Upper lobe of right lung (tissue), 1 donor: ENCODE results near the gene EYA3. TPM values are rescaled to one million over a fixed set of nuclear protein-coding genes. Genes with fewer than 3 reads are reported as not detected.

Experiments
- ATAC-seq: fragments of 200-7000 bp; cut with Tn5 transposase; one replicate; pipeline ENCODE4 v1.9.1; 2020; ENCODE audit warnings: mild to moderate bottlenecking, moderate library complexity
- DNase-seq: peaks from one replicate; pipeline ENCODE4 v3.0.0-alpha.2; 2020
- H3K27ac ChIP-seq: fragments of 200-600 bp; one replicate; pipeline ENCODE4 v1.8.0; 2022
- H3K27me3 ChIP-seq: fragments of 200-600 bp; one replicate; pipeline ENCODE4 v1.8.0; 2022; ENCODE audit warnings: mild to moderate bottlenecking
- H3K36me3 ChIP-seq: fragments of 200-600 bp; one replicate; pipeline ENCODE4 v1.8.0; 2022
- H3K4me1 ChIP-seq: fragments of 200-600 bp; one replicate; pipeline ENCODE4 v1.8.0; 2022
- H3K4me3 ChIP-seq: fragments of 200-600 bp; one replicate; pipeline ENCODE4 v1.8.0; 2022; ENCODE audit warnings: mild to moderate bottlenecking
- H3K9me3 ChIP-seq: fragments of 200-600 bp; one replicate; pipeline ENCODE4 v1.8.0; 2022
- CTCF ChIP-seq: fragments of 200-600 bp; IDR thresholded peaks from one replicate; pipeline ENCODE4 v1.8.0; 2022; ENCODE audit warnings: antibody characterized with exemption
- intact Hi-C: fragments of 100-400 bp; cut with DNase I; formaldehyde crosslinking; loops from one replicate; pipeline ENCODE4 v1.11.0; 2022
- total RNA-seq: library from RNA; stranded (reverse); fragmentation: NEBNext Ultra II Directional; extraction: Animal tissue kit (Norgen Biotek cat#: 25700); gene quantifications from one replicate; pipeline ENCODE4 v1.2.1, GENCODE V29; 2021
- donor health status: DM: no; HTN: yes; CAD: no; lungs with severe emphysema.

Gene EYA3
- total RNA-seq, 1 donor from 2014 or later, result 21.0 TPM

- Histone ChIP-seq H3K4me3 (no peak overlapping the region), H3K9me3 (no peaks in the 10 kb centered on the region), H3K27ac (no peak overlapping the region), H3K27me3 (no peaks in the 10 kb centered on the region), H3K36me3 (no peaks in the 10 kb centered on the region), H3K4me1 (peaks cover 24% of the 10 kb centered on the region)
- intact Hi-C loops, result no loop called here
- ATAC-seq (no peak), DNase-seq (no peak)
- no peak for TF ChIP-seq CTCF
Measured at GRCh38 chr1:27957655-27958054, 130.8 kb downstream of the EYA3 start.

- no peak for ATAC-seq
- no peaks in the 10 kb centered on the region for H3K36me3 ChIP-seq
- H3K27me3 ChIP-seq, result no peaks in the 10 kb centered on the region
- DNase-seq, result no peak
- H3K4me3 ChIP-seq, result no peak overlapping the region
- TF ChIP-seq CTCF, result no peak
- intact Hi-C loops, result no loop called here
- H3K4me1 ChIP-seq, result peaks cover 24% of the 10 kb centered on the region
- H3K9me3 ChIP-seq, result no peaks in the 10 kb centered on the region
- no peak overlapping the region for H3K27ac ChIP-seq
Measured at GRCh38 chr1:27956761-27957160, 131.6 kb downstream of the EYA3 start.

GRCh38 chr1:27955076-27955475, 133.3 kb downstream of the EYA3 start:
- peaks cover 8% of the 10 kb centered on the region for H3K4me1 ChIP-seq
- no peaks in the 10 kb centered on the region for H3K36me3 ChIP-seq
- ATAC-seq (no peak), DNase-seq (no peak)
- no peaks in the 10 kb centered on the region for H3K9me3 ChIP-seq
- H3K27ac ChIP-seq, result no peak overlapping the region
- intact Hi-C loops, result no loop called here
- H3K27me3 ChIP-seq, result no peaks in the 10 kb centered on the region
- TF ChIP-seq CTCF, result no peak
- no peak overlapping the region for H3K4me3 ChIP-seq

GRCh38 chr1:27954186-27954585, 134.2 kb downstream of the EYA3 start:
- no peak for DNase-seq
- H3K9me3 ChIP-seq, result no peaks in the 10 kb centered on the region
- no peak overlapping the region for H3K4me3 ChIP-seq
- intact Hi-C loops, result no loop called here
- H3K27me3 ChIP-seq, result no peaks in the 10 kb centered on the region
- no peaks in the 10 kb centered on the region for H3K36me3 ChIP-seq
- no peak for TF ChIP-seq CTCF
- no peak overlapping the region for H3K27ac ChIP-seq
- ATAC-seq, result no peak
- peaks cover 6% of the 10 kb centered on the region for H3K4me1 ChIP-seq

GRCh38 chr1:27952147-27952546, 136.3 kb downstream of the EYA3 start:
- no peak for TF ChIP-seq CTCF
- intact Hi-C loops, result no loop called here
- H3K4me3 ChIP-seq, result no peak overlapping the region
- H3K36me3 ChIP-seq, result no peaks in the 10 kb centered on the region
- H3K27ac ChIP-seq, result no peak overlapping the region
- H3K4me1 ChIP-seq, result no peaks in the 10 kb centered on the region
- H3K9me3 ChIP-seq, result no peaks in the 10 kb centered on the region
- DNase-seq (no peak), ATAC-seq (no peak)
- H3K27me3 ChIP-seq, result no peaks in the 10 kb centered on the region

GRCh38 chr1:27951396-27951795, 137.0 kb downstream of the EYA3 start:
- Histone ChIP-seq H3K27me3 (no peaks in the 10 kb centered on the region), H3K4me1 (no peaks in the 10 kb centered on the region), H3K4me3 (no peak overlapping the region), H3K27ac (no peak overlapping the region), H3K9me3 (no peaks in the 10 kb centered on the region), H3K36me3 (no peaks in the 10 kb centered on the region)
- no peak for DNase-seq
- ATAC-seq, result no peak
- TF ChIP-seq CTCF, result no peak
- intact Hi-C loops, result no loop called here
